GM12891 (cell line): ENCODE measurements around the gene RRAGC.

Source experiments
- PAX5 ChIP-seq: IDR thresholded peaks from 2 replicates; pipeline ENCODE4 v1.6.1; 2011; ENCODE audit warnings: low read length, moderate library complexity, mild to moderate bottlenecking; ENCODE audit not compliant: insufficient read depth, severe bottlenecking
- POLR2A ChIP-seq: IDR thresholded peaks from 2 replicates; pipeline ENCODE4 v1.6.1; 2011; ENCODE audit warnings: low read depth, low read length, control low read depth
- POLR2AphosphoS5 ChIP-seq: IDR thresholded peaks from 2 replicates; pipeline ENCODE4 v1.6.1; 2011; ENCODE audit warnings: low read depth, low read length, control low read depth
- POU2F2 ChIP-seq: IDR thresholded peaks from 2 replicates; pipeline ENCODE4 v1.6.1; 2011; ENCODE audit warnings: low read depth, mild to moderate bottlenecking, control low read depth, low read length, moderate library complexity

- TF ChIP-seq POLR2A, result no peak
- no peak for TF ChIP-seq POLR2AphosphoS5
- TF ChIP-seq PAX5, result no peak
- no peak for TF ChIP-seq POU2F2
Measured at GRCh38 chr1:38814444-38814983, 45.1 kb downstream of the RRAGC start.
